ENCODE data around the gene GRM7. TPM values are rescaled to one million over a fixed set of nuclear protein-coding genes. Genes with fewer than 3 reads are reported as not detected.

The GRM7 gene
- total and polyA plus RNA-seq, 2 experiments from 2014 or later: 0.40 TPM; not detected in 1

DNA sequence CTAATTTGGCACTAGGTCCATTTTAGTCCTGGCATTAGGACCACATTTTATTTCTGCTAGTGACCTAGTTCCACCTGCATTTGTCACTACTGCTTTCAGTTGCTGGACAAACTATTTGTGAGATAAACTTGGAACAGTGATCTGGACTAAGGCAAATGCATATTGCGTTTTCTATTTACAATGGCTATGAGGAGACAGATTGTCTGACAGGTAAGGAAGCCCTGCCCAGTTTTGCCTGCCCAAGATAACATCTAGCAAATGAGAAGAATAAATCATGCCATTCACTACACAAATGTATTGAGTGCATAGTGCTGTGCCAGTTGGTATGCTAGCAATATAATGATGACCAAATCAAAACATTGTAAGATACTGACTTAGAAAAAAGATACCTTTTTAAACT is 245.7 kb downstream of the GRM7 start (continued):
- TF ChIP-seq, protein P1, sequence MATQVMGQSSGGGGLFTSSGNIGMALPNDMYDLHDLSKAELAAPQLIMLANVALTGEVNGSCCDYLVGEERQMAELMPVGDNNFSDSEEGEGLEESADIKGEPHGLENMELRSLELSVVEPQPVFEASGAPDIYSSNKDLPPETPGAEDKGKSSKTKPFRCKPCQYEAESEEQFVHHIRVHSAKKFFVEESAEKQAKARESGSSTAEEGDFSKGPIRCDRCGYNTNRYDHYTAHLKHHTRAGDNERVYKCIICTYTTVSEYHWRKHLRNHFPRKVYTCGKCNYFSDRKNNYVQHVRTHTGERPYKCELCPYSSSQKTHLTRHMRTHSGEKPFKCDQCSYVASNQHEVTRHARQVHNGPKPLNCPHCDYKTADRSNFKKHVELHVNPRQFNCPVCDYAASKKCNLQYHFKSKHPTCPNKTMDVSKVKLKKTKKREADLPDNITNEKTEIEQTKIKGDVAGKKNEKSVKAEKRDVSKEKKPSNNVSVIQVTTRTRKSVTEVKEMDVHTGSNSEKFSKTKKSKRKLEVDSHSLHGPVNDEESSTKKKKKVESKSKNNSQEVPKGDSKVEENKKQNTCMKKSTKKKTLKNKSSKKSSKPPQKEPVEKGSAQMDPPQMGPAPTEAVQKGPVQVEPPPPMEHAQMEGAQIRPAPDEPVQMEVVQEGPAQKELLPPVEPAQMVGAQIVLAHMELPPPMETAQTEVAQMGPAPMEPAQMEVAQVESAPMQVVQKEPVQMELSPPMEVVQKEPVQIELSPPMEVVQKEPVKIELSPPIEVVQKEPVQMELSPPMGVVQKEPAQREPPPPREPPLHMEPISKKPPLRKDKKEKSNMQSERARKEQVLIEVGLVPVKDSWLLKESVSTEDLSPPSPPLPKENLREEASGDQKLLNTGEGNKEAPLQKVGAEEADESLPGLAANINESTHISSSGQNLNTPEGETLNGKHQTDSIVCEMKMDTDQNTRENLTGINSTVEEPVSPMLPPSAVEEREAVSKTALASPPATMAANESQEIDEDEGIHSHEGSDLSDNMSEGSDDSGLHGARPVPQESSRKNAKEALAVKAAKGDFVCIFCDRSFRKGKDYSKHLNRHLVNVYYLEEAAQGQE (IDR thresholded peaks at IDR 0.05; ENCODE audit: unreplicated experiment): no peak
- TF ChIP-seq, protein P2, sequence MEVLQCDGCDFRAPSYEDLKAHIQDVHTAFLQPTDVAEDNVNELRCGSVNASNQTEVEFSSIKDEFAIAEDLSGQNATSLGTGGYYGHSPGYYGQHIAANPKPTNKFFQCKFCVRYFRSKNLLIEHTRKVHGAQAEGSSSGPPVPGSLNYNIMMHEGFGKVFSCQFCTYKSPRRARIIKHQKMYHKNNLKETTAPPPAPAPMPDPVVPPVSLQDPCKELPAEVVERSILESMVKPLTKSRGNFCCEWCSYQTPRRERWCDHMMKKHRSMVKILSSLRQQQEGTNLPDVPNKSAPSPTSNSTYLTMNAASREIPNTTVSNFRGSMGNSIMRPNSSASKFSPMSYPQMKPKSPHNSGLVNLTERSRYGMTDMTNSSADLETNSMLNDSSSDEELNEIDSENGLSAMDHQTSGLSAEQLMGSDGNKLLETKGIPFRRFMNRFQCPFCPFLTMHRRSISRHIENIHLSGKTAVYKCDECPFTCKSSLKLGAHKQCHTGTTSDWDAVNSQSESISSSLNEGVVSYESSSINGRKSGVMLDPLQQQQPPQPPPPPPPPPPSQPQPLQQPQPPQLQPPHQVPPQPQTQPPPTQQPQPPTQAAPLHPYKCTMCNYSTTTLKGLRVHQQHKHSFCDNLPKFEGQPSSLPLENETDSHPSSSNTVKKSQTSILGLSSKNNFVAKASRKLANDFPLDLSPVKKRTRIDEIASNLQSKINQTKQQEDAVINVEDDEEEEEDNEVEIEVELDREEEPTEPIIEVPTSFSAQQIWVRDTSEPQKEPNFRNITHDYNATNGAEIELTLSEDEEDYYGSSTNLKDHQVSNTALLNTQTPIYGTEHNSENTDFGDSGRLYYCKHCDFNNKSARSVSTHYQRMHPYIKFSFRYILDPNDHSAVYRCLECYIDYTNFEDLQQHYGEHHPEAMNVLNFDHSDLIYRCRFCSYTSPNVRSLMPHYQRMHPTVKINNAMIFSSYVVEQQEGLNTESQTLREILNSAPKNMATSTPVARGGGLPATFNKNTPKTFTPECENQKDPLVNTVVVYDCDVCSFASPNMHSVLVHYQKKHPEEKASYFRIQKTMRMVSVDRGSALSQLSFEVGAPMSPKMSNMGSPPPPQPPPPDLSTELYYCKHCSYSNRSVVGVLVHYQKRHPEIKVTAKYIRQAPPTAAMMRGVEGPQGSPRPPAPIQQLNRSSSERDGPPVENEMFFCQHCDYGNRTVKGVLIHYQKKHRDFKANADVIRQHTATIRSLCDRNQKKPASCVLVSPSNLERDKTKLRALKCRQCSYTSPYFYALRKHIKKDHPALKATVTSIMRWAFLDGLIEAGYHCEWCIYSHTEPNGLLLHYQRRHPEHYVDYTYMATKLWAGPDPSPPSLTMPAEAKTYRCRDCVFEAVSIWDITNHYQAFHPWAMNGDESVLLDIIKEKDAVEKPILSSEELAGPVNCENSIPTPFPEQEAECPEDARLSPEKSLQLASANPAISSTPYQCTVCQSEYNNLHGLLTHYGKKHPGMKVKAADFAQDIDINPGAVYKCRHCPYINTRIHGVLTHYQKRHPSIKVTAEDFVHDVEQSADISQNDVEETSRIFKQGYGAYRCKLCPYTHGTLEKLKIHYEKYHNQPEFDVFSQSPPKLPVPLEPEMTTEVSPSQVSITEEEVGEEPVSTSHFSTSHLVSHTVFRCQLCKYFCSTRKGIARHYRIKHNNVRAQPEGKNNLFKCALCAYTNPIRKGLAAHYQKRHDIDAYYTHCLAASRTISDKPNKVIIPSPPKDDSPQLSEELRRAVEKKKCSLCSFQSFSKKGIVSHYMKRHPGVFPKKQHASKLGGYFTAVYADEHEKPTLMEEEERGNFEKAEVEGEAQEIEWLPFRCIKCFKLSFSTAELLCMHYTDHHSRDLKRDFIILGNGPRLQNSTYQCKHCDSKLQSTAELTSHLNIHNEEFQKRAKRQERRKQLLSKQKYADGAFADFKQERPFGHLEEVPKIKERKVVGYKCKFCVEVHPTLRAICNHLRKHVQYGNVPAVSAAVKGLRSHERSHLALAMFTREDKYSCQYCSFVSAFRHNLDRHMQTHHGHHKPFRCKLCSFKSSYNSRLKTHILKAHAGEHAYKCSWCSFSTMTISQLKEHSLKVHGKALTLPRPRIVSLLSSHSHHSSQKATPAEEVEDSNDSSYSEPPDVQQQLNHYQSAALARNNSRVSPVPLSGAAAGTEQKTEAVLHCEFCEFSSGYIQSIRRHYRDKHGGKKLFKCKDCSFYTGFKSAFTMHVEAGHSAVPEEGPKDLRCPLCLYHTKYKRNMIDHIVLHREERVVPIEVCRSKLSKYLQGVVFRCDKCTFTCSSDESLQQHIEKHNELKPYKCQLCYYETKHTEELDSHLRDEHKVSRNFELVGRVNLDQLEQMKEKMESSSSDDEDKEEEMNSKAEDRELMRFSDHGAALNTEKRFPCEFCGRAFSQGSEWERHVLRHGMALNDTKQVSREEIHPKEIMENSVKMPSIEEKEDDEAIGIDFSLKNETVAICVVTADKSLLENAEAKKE (CRISPR knock-in tag; IDR thresholded peaks at IDR 0.05): no peak

DNA sequence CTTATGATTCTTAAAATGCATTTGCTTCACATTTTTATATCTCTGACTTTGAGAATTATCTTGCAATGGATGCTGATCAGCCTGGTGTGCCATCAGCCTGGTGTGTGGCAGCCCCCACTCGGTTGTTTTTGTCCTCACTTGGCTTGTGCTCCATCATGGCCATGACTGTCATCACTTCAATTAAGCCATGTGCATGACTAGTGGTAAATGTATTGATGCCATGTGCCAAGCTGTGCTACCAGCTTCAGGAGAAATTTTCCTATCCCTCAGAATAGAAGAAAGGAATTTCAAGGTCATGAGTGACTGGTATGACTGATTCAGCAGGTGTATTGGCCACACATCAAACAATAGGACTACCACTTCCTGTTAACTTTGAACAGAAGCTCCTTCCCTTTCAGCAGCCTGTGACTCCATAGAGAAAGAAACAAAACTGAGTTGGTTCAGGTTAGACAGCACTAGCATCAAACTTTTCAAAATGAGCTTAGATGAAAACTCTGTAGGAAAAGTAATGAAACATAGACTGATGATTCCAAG is 251.7 kb downstream of the GRM7 start:
- no peak overlapping the region for H3K4me3 ChIP-seq
- Mint-ChIP-seq H3K36me3 (ENCODE audit: low read depth) (no peaks in the 10 kb centered on the region; the same call in 2 of the 3 replicates), H3K9me3 (peaks cover 65% of the 10 kb centered on the region), H3K27me3 (ENCODE audit: insufficient read depth, low read depth, poor library complexity) (no peaks in the 10 kb centered on the region), H3K27ac (no peak overlapping the region), H3K4me1 (no peaks in the 10 kb centered on the region), H3K4me3 (no peak overlapping the region)
- no peak for DNase-seq (ENCODE audit: low spot score)
- no peak for ATAC-seq
- no peaks in the 10 kb centered on the region for H3K36me3 ChIP-seq (ENCODE audit: insufficient read depth)
- no peaks in the 10 kb centered on the region for H4K20me1 ChIP-seq (replicated peaks; ENCODE audit: insufficient read depth)
- H3K9me2 ChIP-seq (ENCODE audit: insufficient read depth): no peaks in the 10 kb centered on the region
- H2AFZ ChIP-seq: no peak overlapping the region
- H3K4me2 ChIP-seq: no peak overlapping the region
- H3K79me2 ChIP-seq (replicated peaks; ENCODE audit: insufficient read depth): no peaks in the 10 kb centered on the region
- H3F3A ChIP-seq (replicated peaks; ENCODE audit: low read depth): no peaks in the 10 kb centered on the region
- no peaks in the 10 kb centered on the region for H3K4me1 ChIP-seq (ENCODE audit: insufficient read depth)
- no peak overlapping the region for H3K27ac ChIP-seq (ENCODE audit: low read depth)
- no peaks in the 10 kb centered on the region for H3K27me3 ChIP-seq (ENCODE audit: insufficient read depth)
- TF ChIP-seq, protein P3, sequence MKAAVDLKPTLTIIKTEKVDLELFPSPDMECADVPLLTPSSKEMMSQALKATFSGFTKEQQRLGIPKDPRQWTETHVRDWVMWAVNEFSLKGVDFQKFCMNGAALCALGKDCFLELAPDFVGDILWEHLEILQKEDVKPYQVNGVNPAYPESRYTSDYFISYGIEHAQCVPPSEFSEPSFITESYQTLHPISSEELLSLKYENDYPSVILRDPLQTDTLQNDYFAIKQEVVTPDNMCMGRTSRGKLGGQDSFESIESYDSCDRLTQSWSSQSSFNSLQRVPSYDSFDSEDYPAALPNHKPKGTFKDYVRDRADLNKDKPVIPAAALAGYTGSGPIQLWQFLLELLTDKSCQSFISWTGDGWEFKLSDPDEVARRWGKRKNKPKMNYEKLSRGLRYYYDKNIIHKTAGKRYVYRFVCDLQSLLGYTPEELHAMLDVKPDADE (IDR thresholded peaks at IDR 0.05): no peak
- TF ChIP-seq, protein P4, sequence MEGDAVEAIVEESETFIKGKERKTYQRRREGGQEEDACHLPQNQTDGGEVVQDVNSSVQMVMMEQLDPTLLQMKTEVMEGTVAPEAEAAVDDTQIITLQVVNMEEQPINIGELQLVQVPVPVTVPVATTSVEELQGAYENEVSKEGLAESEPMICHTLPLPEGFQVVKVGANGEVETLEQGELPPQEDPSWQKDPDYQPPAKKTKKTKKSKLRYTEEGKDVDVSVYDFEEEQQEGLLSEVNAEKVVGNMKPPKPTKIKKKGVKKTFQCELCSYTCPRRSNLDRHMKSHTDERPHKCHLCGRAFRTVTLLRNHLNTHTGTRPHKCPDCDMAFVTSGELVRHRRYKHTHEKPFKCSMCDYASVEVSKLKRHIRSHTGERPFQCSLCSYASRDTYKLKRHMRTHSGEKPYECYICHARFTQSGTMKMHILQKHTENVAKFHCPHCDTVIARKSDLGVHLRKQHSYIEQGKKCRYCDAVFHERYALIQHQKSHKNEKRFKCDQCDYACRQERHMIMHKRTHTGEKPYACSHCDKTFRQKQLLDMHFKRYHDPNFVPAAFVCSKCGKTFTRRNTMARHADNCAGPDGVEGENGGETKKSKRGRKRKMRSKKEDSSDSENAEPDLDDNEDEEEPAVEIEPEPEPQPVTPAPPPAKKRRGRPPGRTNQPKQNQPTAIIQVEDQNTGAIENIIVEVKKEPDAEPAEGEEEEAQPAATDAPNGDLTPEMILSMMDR (conservative IDR thresholded peaks at IDR 0.05; ENCODE audit: low read depth in 2 of 2): no peak
- no peak for TF ChIP-seq NANOG (IDR thresholded peaks at IDR 0.05; ENCODE audit: borderline replicate concordance)
- TF ChIP-seq, protein P1 (IDR thresholded peaks at IDR 0.05; ENCODE audit: unreplicated experiment): no peak
- no peak for TF ChIP-seq EZH2phosphoT487 (IDR thresholded peaks at IDR 0.05; ENCODE audit: unreplicated experiment)
- TF ChIP-seq ZNF331 (CRISPR knock-in tag; IDR thresholded peaks at IDR 0.05; ENCODE audit: low read depth): no peak
- no peak for TF ChIP-seq CREB1 (CRISPR knock-in tag; IDR thresholded peaks at IDR 0.05; ENCODE audit: low read depth)
